Occipital lobe (tissue), 2 donors: ENCODE data around the gene FILIP1L. TPM values are rescaled to one million over a fixed set of nuclear protein-coding genes. Genes with fewer than 3 reads are reported as not detected.

Source experiments
- DNase-seq: peaks from one replicate; lab custom pipeline; 2025; lab: John Stamatoyannopoulos, UW
- total RNA-seq: library from RNA; depleted of rRNA; stranded (reverse); fragments of >200 nt; gene quantifications from one replicate; pipeline ENCODE4 v1.2.3, GENCODE V29; 2014

Gene FILIP1L
- 1.2 TPM for total RNA-seq

DNA sequence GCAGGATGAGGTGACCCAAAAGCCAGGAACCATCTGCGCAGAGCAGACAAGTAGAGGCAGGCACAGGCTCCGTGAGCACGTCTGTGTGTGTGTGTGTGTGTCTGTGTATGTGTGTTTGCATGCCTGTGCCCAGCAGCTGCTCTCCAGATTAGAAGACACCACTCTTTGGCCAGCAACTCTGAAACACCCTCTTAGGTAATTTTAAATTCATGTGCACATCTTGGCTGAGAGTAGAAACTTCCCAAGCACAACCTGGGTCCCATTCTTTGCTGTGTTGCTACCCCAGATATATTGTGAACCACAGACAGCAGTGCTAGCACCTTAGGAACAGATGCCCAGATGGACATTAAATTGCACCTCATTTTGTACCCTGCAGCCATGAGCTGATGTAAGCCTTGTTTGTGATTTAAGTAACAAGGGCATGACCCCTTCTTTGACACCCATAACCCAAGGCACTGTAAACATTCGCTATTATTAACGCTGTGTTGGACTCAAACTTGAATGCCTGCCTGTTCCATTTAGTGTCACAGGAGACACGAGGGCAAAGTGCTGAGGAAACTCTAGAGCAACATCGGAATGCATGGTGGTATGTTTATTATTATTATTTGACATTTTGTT is at the start of gene FILIP1L:
Gene FILIP1L (minus strand): TSS at position 89 of the 618 bp plus-strand sequence.
- DNase-seq = no peak

DNA sequence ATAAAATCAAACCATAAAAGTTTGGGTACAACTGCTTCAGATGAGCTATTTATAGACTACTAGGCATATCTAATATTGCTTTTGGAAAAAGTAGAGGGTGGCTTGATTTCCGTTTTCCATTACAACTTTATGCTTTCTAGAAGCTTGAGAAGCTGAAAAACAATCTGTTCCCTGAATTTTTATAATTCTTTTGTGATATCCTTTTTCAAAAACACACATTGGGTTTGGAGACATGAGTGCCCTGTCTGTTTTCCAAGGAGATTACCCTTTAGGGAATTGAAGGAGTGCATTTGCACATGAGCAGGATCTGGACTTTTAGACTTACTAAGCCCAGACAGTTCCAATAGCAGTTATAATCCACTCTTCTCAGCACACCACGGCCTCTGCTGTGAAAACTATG is 49.5 kb upstream of the FILIP1L start:
- no peak for DNase-seq

DNA sequence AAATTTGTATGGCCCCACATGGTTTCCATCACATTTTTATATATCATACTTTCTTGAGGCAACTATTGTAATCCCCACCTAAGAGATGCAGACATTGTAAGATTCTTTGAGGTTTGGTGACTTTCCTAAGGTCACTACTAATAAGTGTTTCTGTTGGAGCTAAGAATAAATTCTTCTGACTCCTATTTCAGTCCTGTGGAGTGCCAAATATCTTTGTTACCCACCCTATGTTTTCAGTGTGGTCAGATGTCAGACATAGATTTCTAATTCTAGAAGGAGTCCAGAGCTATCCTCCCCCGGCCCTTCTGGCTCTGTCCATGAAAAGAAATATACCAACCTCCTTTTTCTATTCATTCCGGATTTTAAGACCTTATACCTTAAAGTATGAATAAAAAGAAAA is 46.2 kb upstream of the FILIP1L start:
- no peak for DNase-seq

DNA sequence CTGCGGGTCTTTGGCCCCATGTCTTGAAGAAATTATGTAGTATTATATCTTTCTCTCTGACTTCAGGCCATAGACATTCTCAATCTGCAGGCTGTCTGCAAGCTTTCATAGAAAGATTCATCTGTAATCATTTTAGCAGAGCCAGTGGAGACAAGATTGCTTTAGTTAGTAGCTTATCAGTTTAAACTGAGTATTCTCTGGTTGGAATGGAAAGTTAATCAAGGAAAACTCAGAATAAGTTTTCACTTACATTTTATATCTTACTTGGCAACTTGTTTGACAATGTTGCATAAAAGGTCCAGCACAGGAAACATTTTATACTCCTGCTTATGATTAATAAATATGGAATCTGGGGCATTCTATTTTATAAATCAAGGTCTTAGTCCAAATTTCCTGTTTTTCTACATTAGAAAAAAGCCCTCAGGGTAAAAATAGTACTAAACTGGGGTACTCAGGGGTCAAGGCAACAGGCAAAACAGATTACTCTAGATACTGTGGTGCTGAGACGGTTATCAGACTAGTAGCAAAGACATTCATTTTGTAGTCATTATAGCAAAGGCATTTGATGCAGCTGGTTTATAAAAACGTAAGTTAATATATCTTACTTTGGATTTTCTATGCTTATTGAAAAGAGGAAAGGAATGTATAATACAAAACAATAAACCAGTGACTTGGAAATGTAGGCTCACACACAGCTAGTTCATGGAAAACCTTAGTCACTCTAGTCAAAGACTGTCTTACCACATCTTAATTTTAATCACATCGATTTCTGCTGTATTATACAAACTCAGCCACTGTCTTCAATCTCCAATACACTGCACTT is 45.2 kb upstream of the FILIP1L start:
- no peak for DNase-seq

DNA sequence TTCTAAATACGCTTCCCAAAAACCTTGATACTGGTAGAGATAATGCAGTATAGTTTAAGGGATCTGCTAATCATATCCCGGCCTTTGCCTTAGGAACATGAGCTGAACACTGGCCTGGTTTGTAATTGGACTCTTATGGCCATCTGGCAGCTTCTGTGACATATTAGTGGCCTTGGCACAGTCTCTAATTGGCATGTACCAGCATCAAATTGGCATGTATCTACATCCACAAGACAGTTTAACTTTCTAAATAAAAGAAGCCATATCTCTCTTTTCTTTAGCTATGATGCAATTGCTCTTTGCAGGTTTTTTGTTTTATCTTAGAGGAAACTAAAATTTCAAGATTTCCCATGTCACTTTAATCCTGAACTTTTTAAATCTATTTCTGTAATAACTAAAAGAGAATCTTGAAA is 44.6 kb upstream of the FILIP1L start:
- no peak for DNase-seq

DNA sequence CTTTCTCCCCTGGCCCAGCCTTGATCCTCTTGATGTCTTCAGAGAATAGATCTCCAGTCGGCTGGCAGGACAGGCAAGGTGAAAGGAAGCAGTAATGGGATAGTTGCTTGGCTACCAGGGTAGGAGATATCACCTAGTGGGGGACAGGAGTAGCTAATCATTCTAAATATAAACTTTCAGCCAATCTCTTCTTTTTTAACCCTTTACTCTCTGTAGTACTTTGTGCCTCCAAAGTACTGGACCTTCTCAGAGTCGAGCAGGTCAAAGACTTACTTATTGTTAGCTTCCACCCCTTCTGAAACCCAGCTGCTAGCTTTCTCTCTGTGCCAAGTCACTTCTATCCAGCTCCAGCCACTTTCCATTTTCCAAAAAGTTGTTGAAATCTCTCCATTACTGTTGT is 43.4 kb upstream of the FILIP1L start:
- DNase-seq = no peak

DNA sequence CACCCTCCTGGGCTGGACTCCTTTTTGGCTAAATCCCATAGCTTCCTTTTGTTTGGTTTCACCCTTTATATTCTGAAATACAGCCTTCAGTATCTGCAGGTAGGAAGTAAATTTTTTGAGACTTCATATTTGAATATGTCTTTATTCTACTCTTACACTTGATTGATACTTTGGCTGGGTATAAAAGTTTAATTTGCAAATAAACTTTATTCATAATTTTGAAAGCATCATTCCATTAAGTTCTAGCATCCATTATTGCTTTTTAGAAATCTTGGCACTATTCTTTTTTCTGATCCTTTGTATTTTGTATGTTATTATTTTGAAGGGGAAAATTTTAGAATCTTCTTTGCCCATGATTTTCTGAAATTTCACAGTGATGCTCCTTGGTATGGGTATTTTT is 41.3 kb upstream of the FILIP1L start:
- DNase-seq = no peak

DNA sequence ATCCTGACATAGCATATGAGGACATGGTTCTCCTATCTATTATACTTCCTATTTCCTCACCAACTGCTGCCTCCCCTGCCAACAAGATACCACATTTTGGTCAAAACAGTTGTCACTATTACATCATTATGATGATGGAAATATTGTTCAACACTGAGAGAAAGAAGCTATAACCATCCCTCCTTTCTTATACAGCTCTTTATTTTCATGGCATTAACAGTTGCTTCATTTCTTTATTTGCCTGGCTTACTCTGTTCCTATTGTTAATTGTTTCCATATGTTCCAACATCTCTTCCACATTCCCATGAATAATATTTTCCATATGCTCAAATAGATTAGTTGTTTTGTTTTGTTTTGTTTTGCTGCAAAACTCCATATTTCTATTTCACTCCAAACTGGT is 40.8 kb upstream of the FILIP1L start:
- no peak for DNase-seq

DNA sequence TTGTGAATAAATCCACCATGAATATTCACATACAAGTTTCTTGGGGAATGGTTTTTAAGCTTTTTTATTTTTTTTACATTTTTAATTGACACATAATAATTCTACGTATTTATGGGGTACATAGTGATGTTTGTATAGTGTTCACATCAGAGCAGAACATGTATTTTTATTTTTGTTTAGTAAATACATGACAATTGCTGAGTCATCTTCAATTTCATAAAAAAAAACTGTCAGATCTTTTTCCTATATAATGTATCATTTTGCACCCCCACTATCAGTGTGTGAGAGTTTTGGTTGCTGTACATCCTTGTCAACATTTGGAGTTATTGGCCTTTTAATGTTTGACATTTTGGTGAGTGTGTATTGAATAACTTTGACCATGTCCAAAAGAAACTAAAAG is 39.9 kb upstream of the FILIP1L start:
- DNase-seq = no peak

DNA sequence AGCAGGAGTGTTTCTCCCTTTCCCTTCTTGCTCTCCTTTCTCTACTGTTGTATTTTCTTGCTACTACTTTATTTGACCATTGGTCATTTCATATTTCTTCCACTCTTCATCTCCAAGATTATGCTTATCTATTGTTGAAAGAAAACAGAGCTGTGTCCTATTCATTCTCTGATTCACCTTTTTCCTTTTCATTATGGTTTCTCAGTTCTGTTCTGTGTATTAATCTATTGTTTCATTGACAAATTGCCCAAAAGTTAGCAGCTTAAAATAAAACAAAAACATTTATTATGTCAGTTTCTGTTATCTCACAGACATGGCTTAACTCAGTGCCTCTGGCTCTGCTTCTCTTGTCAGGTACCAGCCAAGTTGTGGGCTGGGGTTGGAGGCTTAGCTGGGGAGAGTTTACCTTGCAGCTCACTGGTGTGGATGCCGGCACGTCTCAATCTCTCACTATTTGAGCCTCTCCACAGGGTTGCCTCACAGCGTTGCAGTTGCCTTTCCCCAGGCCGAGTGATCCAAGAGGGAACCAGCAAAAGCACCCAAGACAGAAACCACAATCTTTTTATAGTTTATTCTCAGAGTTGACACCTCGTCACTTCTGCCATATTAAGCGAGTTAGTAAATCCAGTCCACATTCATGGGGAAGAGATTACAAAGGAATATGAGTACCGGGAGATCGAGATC is 36.9 kb upstream of the FILIP1L start:
- no peak for DNase-seq

DNA sequence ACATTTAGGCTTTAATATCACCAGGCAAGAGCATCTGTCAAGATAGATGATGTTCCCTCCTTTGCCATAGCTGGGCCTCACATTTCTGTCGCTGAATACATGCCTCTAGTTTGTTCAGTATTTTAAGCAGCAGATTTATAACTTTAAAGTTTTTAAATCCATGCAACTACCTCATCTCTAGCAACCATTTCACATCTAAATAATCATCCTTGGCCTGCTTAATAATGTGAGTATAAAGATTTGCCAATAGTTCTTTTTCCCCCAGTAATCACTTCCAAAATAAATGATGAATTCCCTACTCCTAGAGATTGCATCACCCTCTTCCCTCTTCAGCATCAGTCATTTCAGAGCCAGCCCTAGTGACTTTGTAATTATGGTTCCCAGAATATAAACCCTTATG is 36.2 kb upstream of the FILIP1L start:
- no peak for DNase-seq

DNA sequence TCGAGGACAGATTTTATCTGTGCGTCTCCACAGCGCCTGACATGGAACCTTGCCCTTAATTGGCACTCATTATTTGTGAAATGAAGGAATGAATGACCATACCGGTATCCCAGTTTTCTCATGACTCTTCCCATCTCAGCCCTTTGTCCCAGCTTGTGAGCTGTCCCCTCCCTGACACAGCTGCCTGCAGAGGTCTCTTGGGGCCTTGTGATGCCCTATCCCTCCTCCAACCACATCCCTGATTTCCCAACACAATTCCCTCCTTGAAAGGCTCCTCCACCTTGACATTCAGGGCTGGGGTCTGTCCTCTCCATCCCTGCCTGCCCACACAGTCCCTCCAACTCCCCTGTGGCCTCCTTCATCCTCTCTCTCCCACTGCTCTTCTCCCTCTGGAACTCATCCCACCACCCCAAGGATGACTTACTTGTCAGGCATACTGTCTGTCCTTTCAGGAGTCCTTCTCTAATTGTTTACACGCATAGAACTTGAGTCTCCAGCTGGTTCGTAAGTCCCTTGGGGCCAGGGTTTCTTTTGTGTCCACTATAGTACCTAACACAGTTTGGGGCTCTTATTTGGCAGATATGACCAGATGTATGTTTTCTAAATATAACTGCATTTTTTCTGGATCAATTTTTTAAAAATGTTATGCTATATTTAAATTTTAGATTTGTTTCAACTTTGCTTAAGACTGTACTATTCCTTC is 35.6 kb upstream of the FILIP1L start:
- DNase-seq = no peak

DNA sequence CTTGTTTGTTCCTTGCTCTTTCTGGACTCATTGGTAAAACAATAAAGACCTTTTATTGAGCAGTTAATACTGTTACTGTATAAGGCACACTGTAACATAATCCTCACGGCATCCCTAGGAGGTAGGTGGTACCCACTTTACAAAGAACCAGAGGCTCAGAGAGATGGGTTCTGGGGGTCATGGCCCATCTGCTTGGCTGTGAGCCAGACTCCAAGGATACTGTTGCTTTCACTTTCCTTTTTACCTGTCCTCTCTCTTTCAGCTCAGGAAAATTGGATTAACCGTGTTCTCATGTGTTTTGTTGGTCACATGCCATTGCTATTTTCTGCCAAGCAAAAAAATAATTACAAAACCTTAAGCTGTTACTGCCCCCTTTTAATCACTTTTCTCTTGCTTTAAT is 34.8 kb upstream of the FILIP1L start:
- DNase-seq = no peak

DNA sequence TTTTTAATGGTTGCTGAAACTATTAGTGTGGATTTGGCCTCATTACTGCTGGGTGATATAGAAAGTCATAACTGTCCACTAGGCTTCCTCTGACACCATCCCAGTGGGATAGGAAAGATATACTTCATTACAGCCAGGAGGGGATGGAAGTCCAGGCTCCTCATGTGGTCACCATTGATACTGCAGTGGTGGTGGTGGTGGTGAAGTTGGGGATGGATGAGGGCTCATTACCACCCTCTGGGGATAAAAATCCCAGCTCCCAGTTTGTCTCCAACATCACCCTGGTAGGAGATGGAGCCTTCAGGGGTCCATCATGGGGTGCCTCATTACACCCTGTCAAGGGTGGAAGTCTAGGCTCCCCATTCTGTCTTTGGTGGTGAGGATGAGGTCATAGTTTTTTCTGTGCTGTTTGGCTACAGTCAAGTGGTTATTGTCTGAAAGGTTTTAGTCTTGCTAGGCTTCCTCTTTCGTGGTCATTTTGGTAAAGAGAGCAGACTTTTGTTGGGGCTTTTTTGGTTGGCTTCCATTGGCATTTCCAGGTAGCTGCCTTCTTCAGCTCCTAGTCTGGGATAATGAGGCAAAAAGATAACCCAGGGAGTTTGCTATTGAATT is 30.1 kb upstream of the FILIP1L start:
- no peak for DNase-seq

DNA sequence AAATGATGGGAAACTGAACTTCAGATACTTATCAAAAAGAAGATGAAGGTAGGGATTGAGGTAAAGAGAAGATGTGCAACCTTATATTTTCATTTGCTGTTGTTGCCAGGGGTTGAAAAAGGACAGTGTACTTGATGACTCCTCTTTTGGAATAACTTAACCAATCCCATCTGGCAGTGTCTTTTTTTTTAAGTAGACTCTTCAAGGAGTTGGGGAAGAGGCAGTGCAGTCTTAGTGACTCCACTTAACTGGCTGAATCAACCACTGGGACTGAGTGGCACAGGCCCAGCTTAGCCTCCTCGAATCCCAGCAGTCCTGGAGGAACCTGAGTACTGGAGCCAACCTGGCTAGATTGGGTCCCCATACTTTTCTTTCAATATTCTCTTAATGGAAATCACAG is 27.3 kb upstream of the FILIP1L start:
- no peak for DNase-seq

DNA sequence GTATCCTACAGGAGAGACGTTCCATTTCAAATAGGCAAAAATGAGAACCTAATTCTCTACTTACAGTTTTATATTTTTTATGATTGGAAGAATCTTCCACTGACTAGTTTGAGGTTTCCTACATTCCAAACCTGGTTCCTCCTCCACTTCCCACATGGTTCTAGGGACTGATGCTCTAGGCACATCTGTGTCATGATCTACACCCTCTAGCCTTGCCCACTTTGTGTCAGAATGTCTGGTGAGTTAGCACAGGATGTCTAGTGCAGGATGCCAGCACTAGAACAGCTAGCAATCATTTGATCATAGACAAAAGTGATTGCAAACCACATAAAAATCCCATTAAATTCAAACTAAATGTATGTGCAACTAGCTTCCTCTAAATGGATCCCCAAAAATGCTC is 26.7 kb upstream of the FILIP1L start:
- DNase-seq = no peak

DNA sequence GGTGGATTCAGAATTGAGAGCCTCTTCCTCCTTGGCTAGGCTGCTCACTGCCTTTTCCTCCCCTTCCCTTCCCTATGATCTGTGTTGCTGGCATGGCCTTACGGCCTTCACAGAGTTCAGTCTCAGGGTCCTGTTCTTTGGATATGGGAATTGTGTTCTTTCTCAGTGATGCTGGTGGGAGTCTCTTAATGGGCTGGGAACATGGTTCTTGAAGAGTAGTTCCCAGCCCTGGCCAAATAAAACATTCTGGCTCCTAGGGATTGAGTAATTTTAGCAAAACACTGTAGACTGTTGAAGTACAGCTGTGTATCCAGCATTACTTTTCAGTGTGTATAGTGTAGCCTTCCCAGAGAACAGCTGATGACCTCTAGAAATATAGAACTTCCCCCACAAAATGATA is 22.6 kb upstream of the FILIP1L start:
- DNase-seq = no peak

DNA sequence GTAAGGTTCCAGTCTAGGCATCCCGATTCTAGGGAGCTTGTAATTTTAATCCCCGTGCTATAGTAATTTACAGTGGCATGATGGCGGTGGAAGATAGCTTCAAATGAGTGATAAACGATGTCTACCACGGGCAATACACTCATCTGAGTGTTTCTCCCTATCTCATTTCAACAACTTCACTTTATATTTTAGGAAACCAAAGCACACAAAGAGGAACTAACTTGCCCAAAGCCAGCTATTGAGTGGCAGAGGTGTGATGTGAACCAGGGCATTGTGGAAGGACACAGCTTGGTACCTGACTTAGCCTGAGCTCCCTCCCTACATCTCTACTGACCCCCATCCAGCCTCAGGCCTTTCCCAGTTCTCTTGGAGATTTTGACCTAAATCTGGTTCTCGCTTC is 16.9 kb upstream of the FILIP1L start:
- DNase-seq = no peak

DNA sequence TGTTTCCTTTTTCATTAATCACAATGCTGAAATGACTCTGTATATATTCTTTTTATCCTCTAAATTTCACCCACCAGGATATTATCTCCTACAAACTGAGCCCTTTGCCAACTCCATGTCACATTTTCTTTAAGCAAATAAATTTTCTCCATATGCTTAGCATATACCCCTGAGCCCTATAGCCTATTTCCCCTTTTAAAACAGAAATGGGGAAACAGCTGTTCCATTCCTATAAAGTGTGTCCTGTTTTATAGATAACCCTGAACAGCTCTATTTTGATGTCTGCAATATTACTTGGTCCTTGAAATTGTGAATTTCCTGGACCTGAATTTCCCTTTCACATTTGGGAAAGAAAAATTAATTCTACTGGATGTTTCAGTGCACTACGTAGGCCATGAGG is 15.6 kb upstream of the FILIP1L start:
- no peak for DNase-seq

DNA sequence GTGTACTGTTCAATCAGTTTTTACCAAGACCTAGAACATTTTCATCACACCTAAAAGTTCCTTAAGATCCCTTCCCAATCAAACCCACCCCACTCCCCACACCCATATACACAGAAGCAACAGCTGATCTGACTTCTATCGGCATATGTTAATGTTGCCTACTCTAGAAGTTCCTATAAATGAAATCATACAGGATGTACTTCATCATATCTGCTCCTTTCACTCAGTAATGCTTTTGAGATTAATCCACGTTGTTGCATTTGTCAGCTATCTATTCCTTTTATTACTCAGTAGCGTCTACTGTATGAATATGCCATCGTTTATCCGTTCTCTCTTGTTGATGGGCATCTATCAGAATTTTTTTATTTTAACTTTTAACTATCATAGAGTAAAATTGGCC is 14.3 kb upstream of the FILIP1L start:
- no peak for DNase-seq

DNA sequence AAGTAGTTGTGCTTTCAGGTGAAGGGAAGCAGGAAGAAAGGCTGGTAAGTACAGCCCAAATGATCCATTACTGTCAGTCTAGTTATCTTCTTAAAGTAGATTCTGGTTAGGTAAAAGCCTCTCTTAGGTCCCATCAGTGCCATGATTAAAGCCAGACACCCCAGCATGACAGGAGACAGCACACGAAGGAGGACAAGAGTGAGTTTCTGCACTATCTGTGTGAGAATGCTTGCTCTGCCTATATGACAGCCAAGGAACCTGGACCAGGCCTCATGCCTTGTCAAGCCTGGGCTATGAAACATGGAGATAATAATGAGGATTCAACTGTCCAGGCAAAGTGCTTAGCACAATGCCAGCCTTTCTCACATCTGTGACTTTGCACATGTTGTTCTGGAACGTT is 13.5 kb upstream of the FILIP1L start:
- no peak for DNase-seq
